HepG2 (cell line): ENCODE results near the gene RIMOC1. TPM values are rescaled to one million over a fixed set of nuclear protein-coding genes. Genes with fewer than 3 reads are reported as not detected.

Experiments used
- AHR ChIP-seq: IDR thresholded peaks from 2 replicates; pipeline ENCODE4 v1.6.1; 2018; ENCODE audit warnings: missing genetic modification reagents, missing compliant biosample characterization
- ATRX ChIP-seq: sonication (generic); formaldehyde crosslinking; IDR thresholded peaks from 2 replicates; pipeline ENCODE4 v1.4.0; 2020; ENCODE audit warnings: missing genetic modification reagents, borderline replicate concordance
- BCLAF1 ChIP-seq: fragments of 450-650 bp; IDR thresholded peaks from 2 replicates; pipeline ENCODE4 v1.6.1; 2017; ENCODE audit warnings: mild to moderate bottlenecking
- CC2D1A ChIP-seq: sonication (generic); formaldehyde crosslinking; IDR thresholded peaks from 2 replicates; pipeline ENCODE4 v1.8.1; 2023; ENCODE audit warnings: mild to moderate bottlenecking, missing genetic modification reagents
- CREB3 ChIP-seq: sonication (generic); formaldehyde crosslinking; IDR thresholded peaks from 2 replicates; pipeline ENCODE4 v1.5.0; 2020; ENCODE audit warnings: missing genetic modification reagents
- FOSL1 ChIP-seq: sonication (generic); formaldehyde crosslinking; IDR thresholded peaks from 2 replicates; pipeline ENCODE4 v1.9.0; 2021; ENCODE audit warnings: missing genetic modification reagents, borderline replicate concordance
- FOSL2 ChIP-seq: sonication (generic); formaldehyde crosslinking; IDR thresholded peaks from 2 replicates; pipeline ENCODE4 v1.4.0; 2020; ENCODE audit warnings: missing genetic modification reagents
- KMT2B ChIP-seq: IDR thresholded peaks from 2 replicates; pipeline ENCODE4 v1.6.1; 2016; ENCODE audit warnings: missing genetic modification reagents, missing compliant biosample characterization
- MYC ChIP-seq: sonication (generic); formaldehyde crosslinking; IDR thresholded peaks from 2 replicates; pipeline ENCODE4 v1.9.0; 2021; ENCODE audit warnings: missing genetic modification reagents, borderline replicate concordance
- RFX3 ChIP-seq: IDR thresholded peaks from 2 replicates; pipeline ENCODE4 v1.6.1; 2016; ENCODE audit warnings: missing biosample characterization, missing genetic modification reagents
- SSRP1 ChIP-seq: IDR thresholded peaks from 2 replicates; pipeline ENCODE4 v1.6.1; 2016; ENCODE audit warnings: control low read depth
- SUZ12 ChIP-seq: fragments of 150-350 bp; IDR thresholded peaks from 2 replicates; pipeline ENCODE4 v1.6.1; 2014; ENCODE audit warnings: low read depth, low read length
- TERF1 ChIP-seq: sonication (generic); formaldehyde crosslinking; IDR thresholded peaks from 2 replicates; pipeline ENCODE4 v1.8.0; 2022; ENCODE audit warnings: mild to moderate bottlenecking, missing genetic modification reagents, moderate library complexity
- TRAFD1 ChIP-seq: sonication (generic); formaldehyde crosslinking; IDR thresholded peaks from 2 replicates; pipeline ENCODE4 v1.5.1; 2020; ENCODE audit warnings: missing genetic modification reagents, mild to moderate bottlenecking, borderline replicate concordance
- ZFYVE20 ChIP-seq: sonication (generic); formaldehyde crosslinking; IDR thresholded peaks from 2 replicates; pipeline ENCODE4 v1.8.0; 2023; ENCODE audit warnings: low read depth, mild to moderate bottlenecking, moderate library complexity, missing genetic modification reagents, borderline replicate concordance
- ZNF160 ChIP-seq: sonication (generic); formaldehyde crosslinking; IDR thresholded peaks from 2 replicates; pipeline ENCODE4 v1.8.0; 2022; ENCODE audit warnings: mild to moderate bottlenecking, inconsistent platforms, missing genetic modification reagents
- ZNF224 ChIP-seq: sonication (generic); formaldehyde crosslinking; IDR thresholded peaks from 2 replicates; pipeline ENCODE4 v1.5.0; 2020; ENCODE audit warnings: mild to moderate bottlenecking, missing genetic modification reagents
- ZNF329 ChIP-seq: sonication (generic); formaldehyde crosslinking; IDR thresholded peaks from 2 replicates; pipeline ENCODE4 v1.9.0; 2021; ENCODE audit warnings: low read depth, mild to moderate bottlenecking, missing genetic modification reagents
- ZNF350 ChIP-seq: sonication (generic); formaldehyde crosslinking; IDR thresholded peaks from 2 replicates; pipeline ENCODE4 v1.4.0; 2020; ENCODE audit warnings: mild to moderate bottlenecking, low read depth, missing genetic modification reagents, borderline replicate concordance
- ZNF432 ChIP-seq: sonication (generic); formaldehyde crosslinking; IDR thresholded peaks from 2 replicates; pipeline ENCODE4 v1.5.0; 2020; ENCODE audit warnings: missing genetic modification reagents, mild to moderate bottlenecking, borderline replicate concordance
- ZNF576 ChIP-seq: sonication (generic); formaldehyde crosslinking; IDR thresholded peaks from 2 replicates; pipeline ENCODE4 v1.4.0; 2020; ENCODE audit warnings: mild to moderate bottlenecking, missing genetic modification reagents
- ZNF660 ChIP-seq: sonication (generic); formaldehyde crosslinking; IDR thresholded peaks from 2 replicates; pipeline ENCODE4 v1.5.1; 2020; ENCODE audit warnings: mild to moderate bottlenecking, low read depth, missing genetic modification reagents, borderline replicate concordance
- ZNF850 ChIP-seq: sonication (generic); formaldehyde crosslinking; conservative IDR thresholded peaks from 2 replicates; pipeline ENCODE4 v1.9.0; 2021; ENCODE audit warnings: mild to moderate bottlenecking, missing genetic modification reagents
- polyA plus RNA-seq, 8 experiments: library from polyadenylated mRNA; depleted of rRNA in 3 of 8; stranded (reverse) in 7 of 8; unstranded in 1 of 8; fragments of >200 nt; fragmentation: Illumina TruSeq in 4 of 8; extraction: Trizol in 4 of 8; gene quantifications; 2 replicates each; pipeline versions ENCODE4 v1.2.1 to v1.2.3, GENCODE V29; 2011 to 2016; ENCODE audit warnings: low read depth in 4 of 8, missing spikeins in 1 of 8, mixed read lengths in 1 of 8; ENCODE audit not compliant: insufficient read depth in 1 of 8
- total RNA-seq, 5 experiments: library from RNA; depleted of rRNA; stranded (reverse); fragments of >200 nt; fragmentation: Illumina TruSeq; extraction: Trizol; gene quantifications; 2 replicates each; pipeline ENCODE4 v1.2.3, GENCODE V29; 2016; ENCODE audit warnings: low read depth in 1 of 5

RIMOC1 gene
- total and polyA plus RNA-seq, 2 of the 13 experiments (the other 11 are each of a cell fraction or from before 2014, with no cell fraction given): 16.3 to 16.9 TPM

- no peak for TF ChIP-seq CREB3 (CRISPR knock-in tag)
- TF ChIP-seq ZNF329: peak; percentile 63; the same call in 1 of the 2 replicates
- peak; percentile 87; the same call in 1 of the 2 replicates for TF ChIP-seq KMT2B (CRISPR knock-in tag)
- no peak for TF ChIP-seq TRAFD1 (CRISPR knock-in tag)
- TF ChIP-seq FOSL1 (CRISPR knock-in tag): no peak
- TF ChIP-seq MYC (CRISPR knock-in tag): peak; percentile 85; the same call in 1 of the 2 replicates
- no peak for TF ChIP-seq ZFYVE20 (CRISPR knock-in tag)
- TF ChIP-seq ZNF850 (CRISPR knock-in tag): no peak
- TF ChIP-seq ZNF432 (CRISPR knock-in tag): no peak
- no peak for TF ChIP-seq SSRP1
- peak; percentile 81; the same call in 1 of the 2 replicates for TF ChIP-seq ZNF224 (CRISPR knock-in tag)
- TF ChIP-seq SUZ12: no peak
- TF ChIP-seq BCLAF1: no peak
- TF ChIP-seq TERF1 (CRISPR knock-in tag): peak; percentile 91
- no peak for TF ChIP-seq RFX3
- TF ChIP-seq CC2D1A: no peak
- TF ChIP-seq ZNF576: no peak
- no peak; the same call in 1 of the 2 replicates for TF ChIP-seq ZNF660 (CRISPR knock-in tag)
- TF ChIP-seq ZNF160 (CRISPR knock-in tag): peak; percentile 30; the same call in 1 of the 2 replicates
- peak; percentile 93 for TF ChIP-seq ZNF350
- TF ChIP-seq FOSL2 (CRISPR knock-in tag): peak; percentile 22
- peak; percentile 88; the same call in 1 of the 2 replicates for TF ChIP-seq AHR (CRISPR knock-in tag)
- TF ChIP-seq ATRX (CRISPR knock-in tag): no peak
These were observed at the start of gene RIMOC1 (continued) for GRCh38 chr5:41903892-41904799.
